Esophagus (tissue), 2 donors: ENCODE results near the gene TMEM119. TPM values are rescaled to one million over a fixed set of nuclear protein-coding genes. Genes with fewer than 3 reads are reported as not detected.
A peak's percentile ranks its signal among the peaks of the same experiment; 100 is the strongest.

Experiments used
- H3K27ac ChIP-seq, 2 donors: one replicate each; pipeline ENCODE4 v1.5.1; 2013; ENCODE audit warnings: low read depth in 2 of 2, mild to moderate bottlenecking in 2 of 2, inconsistent platforms in 1 of 2, low read length in 1 of 2, moderate library complexity in 1 of 2
- H3K27me3 ChIP-seq, 2 donors: one replicate each; pipeline ENCODE4 v1.6.1; 2013; ENCODE audit warnings: low read length in 2 of 2, control low read depth in 1 of 2, mild to moderate bottlenecking in 1 of 2; ENCODE audit not compliant: insufficient read depth in 2 of 2, control insufficient read depth in 1 of 2
- H3K36me3 ChIP-seq, 2 donors: one replicate each; pipeline ENCODE4 v1.6.1; 2013; ENCODE audit warnings: low read length in 1 of 2; ENCODE audit not compliant: control insufficient read depth in 2 of 2, insufficient read depth in 2 of 2
- H3K4me1 ChIP-seq, 2 donors: one replicate each; pipeline ENCODE4 v1.6.1; 2013; ENCODE audit warnings: low read length in 1 of 2; ENCODE audit not compliant: control insufficient read depth in 2 of 2, insufficient read depth in 2 of 2
- H3K4me3 ChIP-seq, 2 donors: one replicate each; pipeline ENCODE4 v1.5.1; 2013; ENCODE audit warnings: low read length in 2 of 2, mild to moderate bottlenecking in 2 of 2, low read depth in 1 of 2, moderate library complexity in 1 of 2
- H3K9me3 ChIP-seq, 2 donors: one replicate each; pipeline ENCODE4 v1.6.1; 2013; ENCODE audit warnings: mild to moderate bottlenecking in 2 of 2, low read depth in 1 of 2, low read length in 1 of 2, moderate library complexity in 1 of 2; ENCODE audit not compliant: control insufficient read depth in 2 of 2, insufficient read depth in 1 of 2
- WGBS, 2 donors: extraction: QIAGEN DNeasy Blood & Tissue Kit; methylation state at CpG; one replicate each; pipeline ENCODE4 v1.1.7; 2013; 5-methylcytosine and 5-hydroxymethylcytosine counted together
- polyA plus RNA-seq, 2 donors: library from polyadenylated mRNA; stranded (reverse); fragments of 200-250 nt; gene quantifications; one replicate each; pipeline ENCODE4 v1.2.3, GENCODE V29; 2013
- donor health status: healthy with polysubstance abuse.
- donor health status: Bipolar disorder and iron deficiency.

Gene TMEM119
- polyA plus RNA-seq, 2 donors, result 0.54 to 0.63 TPM

- 76 to 81% methylated on average over 10 of the region's 10 CpGs for WGBS, 2 donors
- H3K9me3 ChIP-seq, result no peaks in the 10 kb centered on the region
- H3K4me1 ChIP-seq, result no peaks in the 10 kb centered on the region
- no peaks in the 10 kb centered on the region for H3K27me3 ChIP-seq
- H3K4me3 ChIP-seq, result no peak overlapping the region
- peaks cover 12 to 24% of the 10 kb centered on the region in 2 donors for H3K36me3 ChIP-seq
- peak overlapping the region in 1 of 2 donors; percentile 4 for H3K27ac ChIP-seq
Observed at GRCh38 chr12:108568338-108569154, 29.3 kb downstream of the TMEM119 start.

GRCh38 chr12:108567406-108568337 is 30.2 kb downstream of the TMEM119 start:
- WGBS, 2 donors, result 71 to 73% methylated on average over 7 of the region's 7 CpGs
- Histone ChIP-seq H3K9me3 (no peaks in the 10 kb centered on the region), H3K27ac (no peak overlapping the region), H3K4me3 (no peak overlapping the region), H3K36me3 (peaks cover 12 to 24% of the 10 kb centered on the region in 2 donors), H3K27me3 (no peaks in the 10 kb centered on the region), H3K4me1 (no peaks in the 10 kb centered on the region)

- H3K27ac ChIP-seq, result no peak overlapping the region
- H3K27me3 ChIP-seq, result no peaks in the 10 kb centered on the region
- no peaks in the 10 kb centered on the region for H3K9me3 ChIP-seq
- 91 to 96% methylated on average over 4 of the region's 4 CpGs for WGBS, 2 donors
- no peaks in the 10 kb centered on the region for H3K4me1 ChIP-seq
- no peak overlapping the region for H3K4me3 ChIP-seq
- H3K36me3 ChIP-seq, result peaks cover 12 to 24% of the 10 kb centered on the region in 2 donors
Observed at GRCh38 chr12:108566452-108566851, 31.4 kb downstream of the TMEM119 start.

- Histone ChIP-seq H3K27me3 (no peaks in the 10 kb centered on the region), H3K4me1 (no peaks in the 10 kb centered on the region), H3K36me3 (peaks cover 11 to 24% of the 10 kb centered on the region in 2 donors), H3K4me3 (no peak overlapping the region), H3K27ac (peak overlapping the region in 1 of 2 donors; percentile 1), H3K9me3 (no peaks in the 10 kb centered on the region)
- WGBS, 2 donors, result 2 to 10% methylated on average over 2 of the region's 2 CpGs
Observed at GRCh38 chr12:108565976-108566375, 31.9 kb downstream of the TMEM119 start.

- 82 to 93% methylated on average over 3 of the region's 3 CpGs for WGBS, 2 donors
- Histone ChIP-seq H3K4me3 (no peak overlapping the region), H3K27me3 (no peaks in the 10 kb centered on the region), H3K36me3 (peaks cover 10 to 24% of the 10 kb centered on the region in 2 donors), H3K9me3 (no peaks in the 10 kb centered on the region), H3K4me1 (no peaks in the 10 kb centered on the region), H3K27ac (no peak overlapping the region)
Observed at GRCh38 chr12:108565146-108565545, 32.7 kb downstream of the TMEM119 start.

GRCh38 chr12:108564724-108565123 is 33.2 kb downstream of the TMEM119 start:
- H3K4me3 ChIP-seq, result no peak overlapping the region
- H3K9me3 ChIP-seq, result no peaks in the 10 kb centered on the region
- H3K27ac ChIP-seq, result no peak overlapping the region
- no peaks in the 10 kb centered on the region for H3K27me3 ChIP-seq
- H3K4me1 ChIP-seq, result peaks cover 0 to 2% of the 10 kb centered on the region in 2 donors
- peaks cover 10 to 22% of the 10 kb centered on the region in 2 donors for H3K36me3 ChIP-seq

GRCh38 chr12:108563804-108564151 is 34.1 kb downstream of the TMEM119 start:
- Histone ChIP-seq H3K27me3 (no peaks in the 10 kb centered on the region), H3K4me1 (peaks cover 0 to 4% of the 10 kb centered on the region in 2 donors), H3K4me3 (no peak overlapping the region), H3K27ac (no peak overlapping the region), H3K9me3 (no peaks in the 10 kb centered on the region), H3K36me3 (peaks cover 9 to 20% of the 10 kb centered on the region in 2 donors)
- WGBS, 2 donors, result 5 to 6% methylated on average over 1 of the region's 1 CpG

GRCh38 chr12:108563136-108563803 is 34.6 kb downstream of the TMEM119 start:
- H3K27me3 ChIP-seq, result no peaks in the 10 kb centered on the region
- 1 to 2% methylated on average over 14 of the region's 14 CpGs for WGBS, 2 donors
- H3K4me3 ChIP-seq, result peak overlapping the region; percentile 94 to 95
- peaks cover 7 to 15% of the 10 kb centered on the region in 2 donors for H3K36me3 ChIP-seq
- no peaks in the 10 kb centered on the region for H3K9me3 ChIP-seq
- peak overlapping the region; percentile 91 to 95 for H3K27ac ChIP-seq
- peaks cover 2 to 5% of the 10 kb centered on the region in 2 donors for H3K4me1 ChIP-seq
